ENCODE data around the gene RUNX1.

RUNX1 gene

GRCh38 chr21:34782506-34783360 lies 266.4 kb downstream of the RUNX1 start:
- no peak for ATAC-seq (ENCODE audit: low read depth)
- no peak overlapping the region for H3K27ac ChIP-seq (ENCODE audit: poor library complexity, severe bottlenecking)

GRCh38 chr21:34781526-34781925 lies 267.6 kb downstream of the RUNX1 start:
- Histone ChIP-seq H3K36me3 (ENCODE audit: low read depth) (no peaks in the 10 kb centered on the region), H3K9me3 (ENCODE audit: severe bottlenecking) (no peaks in the 10 kb centered on the region), H3K27ac (ENCODE audit: poor library complexity, severe bottlenecking) (no peak overlapping the region), H3K27me3 (ENCODE audit: insufficient read depth, poor library complexity, severe bottlenecking) (no peaks in the 10 kb centered on the region), H3K4me1 (ENCODE audit: insufficient read depth, poor library complexity, severe bottlenecking) (no peaks in the 10 kb centered on the region), H3K4me3 (ENCODE audit: severe bottlenecking) (no peak overlapping the region)
- no peak for TF ChIP-seq CTCF (IDR thresholded peaks at IDR 0.05; ENCODE audit: poor library complexity, severe bottlenecking)
- ATAC-seq (ENCODE audit: low read depth) = no peak
- no peak for DNase-seq (ENCODE audit: low spot score)

More at GRCh38 chr21:34782506-34783360, 266.4 kb downstream of the RUNX1 start:
- H3K9me3 ChIP-seq (ENCODE audit: severe bottlenecking) = no peaks in the 10 kb centered on the region
- DNase-seq (ENCODE audit: low spot score) = no peak
- H3K36me3 ChIP-seq (ENCODE audit: low read depth) = no peaks in the 10 kb centered on the region
- H3K4me1 ChIP-seq (ENCODE audit: insufficient read depth, poor library complexity, severe bottlenecking) = no peaks in the 10 kb centered on the region
- H3K4me3 ChIP-seq (ENCODE audit: severe bottlenecking) = no peak overlapping the region
- no peak for TF ChIP-seq CTCF (IDR thresholded peaks at IDR 0.05; ENCODE audit: poor library complexity, severe bottlenecking)
- no peaks in the 10 kb centered on the region for H3K27me3 ChIP-seq (ENCODE audit: insufficient read depth, poor library complexity, severe bottlenecking)

- Histone ChIP-seq H3K9me3 (ENCODE audit: severe bottlenecking) (no peaks in the 10 kb centered on the region), H3K4me1 (ENCODE audit: insufficient read depth, poor library complexity, severe bottlenecking) (peaks cover 6% of the 10 kb centered on the region), H3K4me3 (ENCODE audit: severe bottlenecking) (no peak overlapping the region), H3K27ac (ENCODE audit: poor library complexity, severe bottlenecking) (no peak overlapping the region), H3K36me3 (ENCODE audit: low read depth) (no peaks in the 10 kb centered on the region), H3K27me3 (ENCODE audit: insufficient read depth, poor library complexity, severe bottlenecking) (no peaks in the 10 kb centered on the region)
- ATAC-seq (ENCODE audit: low read depth) (no peak), DNase-seq (ENCODE audit: low spot score) (no peak)
- TF ChIP-seq CTCF (IDR thresholded peaks at IDR 0.05; ENCODE audit: poor library complexity, severe bottlenecking) = no peak
These were observed 269.2 kb downstream of the RUNX1 start for GRCh38 chr21:34779860-34780259.

- no peaks in the 10 kb centered on the region for H3K27me3 ChIP-seq (ENCODE audit: insufficient read depth, poor library complexity, severe bottlenecking)
- no peak for DNase-seq (ENCODE audit: low spot score)
- H3K9me3 ChIP-seq (ENCODE audit: severe bottlenecking) = no peaks in the 10 kb centered on the region
- TF ChIP-seq CTCF (IDR thresholded peaks at IDR 0.05; ENCODE audit: poor library complexity, severe bottlenecking) = no peak
- peak; percentile 50 for ATAC-seq (ENCODE audit: low read depth)
- no peak overlapping the region for H3K27ac ChIP-seq (ENCODE audit: poor library complexity, severe bottlenecking)
- no peaks in the 10 kb centered on the region for H3K36me3 ChIP-seq (ENCODE audit: low read depth)
- H3K4me3 ChIP-seq (ENCODE audit: severe bottlenecking) = no peak overlapping the region
- H3K4me1 ChIP-seq (ENCODE audit: insufficient read depth, poor library complexity, severe bottlenecking) = peaks cover 20% of the 10 kb centered on the region
These were observed 273.3 kb downstream of the RUNX1 start for GRCh38 chr21:34775793-34776192.

GRCh38 chr21:34774750-34775149 lies 274.4 kb downstream of the RUNX1 start:
- Histone ChIP-seq H3K4me1 (ENCODE audit: insufficient read depth, poor library complexity, severe bottlenecking) (peaks cover 20% of the 10 kb centered on the region), H3K36me3 (ENCODE audit: low read depth) (no peaks in the 10 kb centered on the region), H3K4me3 (ENCODE audit: severe bottlenecking) (no peak overlapping the region), H3K27ac (ENCODE audit: poor library complexity, severe bottlenecking) (no peak overlapping the region), H3K9me3 (ENCODE audit: severe bottlenecking) (no peaks in the 10 kb centered on the region), H3K27me3 (ENCODE audit: insufficient read depth, poor library complexity, severe bottlenecking) (no peaks in the 10 kb centered on the region)
- no peak for DNase-seq (ENCODE audit: low spot score)
- no peak for TF ChIP-seq CTCF (IDR thresholded peaks at IDR 0.05; ENCODE audit: poor library complexity, severe bottlenecking)
- ATAC-seq (ENCODE audit: low read depth) = no peak

Data from RWPE2 (cell line).